A172 (cell line): ENCODE data around the gene SYNCRIP. TPM values are rescaled to one million over a fixed set of nuclear protein-coding genes. Genes with fewer than 3 reads are reported as not detected.
"Not testable (repeated sequence)": the region's sequence is repeated elsewhere in the genome, so short reads cannot be mapped to it uniquely, and the experiment has no call there.

Source experiments
- DNase-seq: peaks from one replicate; pipeline ENCODE4 v3.0.0-alpha.2; 2015; ENCODE audit warnings: low spot score
- total RNA-seq: library from RNA; depleted of rRNA; stranded (reverse); fragments of >200 nt; shearing (Covaris generic); gene quantifications from 2 replicates; pipeline ENCODE4 v1.2.3, GENCODE V29; 2014; rRNA removed

The SYNCRIP gene
- 124 and 148 TPM in 2 replicates for total RNA-seq

DNA sequence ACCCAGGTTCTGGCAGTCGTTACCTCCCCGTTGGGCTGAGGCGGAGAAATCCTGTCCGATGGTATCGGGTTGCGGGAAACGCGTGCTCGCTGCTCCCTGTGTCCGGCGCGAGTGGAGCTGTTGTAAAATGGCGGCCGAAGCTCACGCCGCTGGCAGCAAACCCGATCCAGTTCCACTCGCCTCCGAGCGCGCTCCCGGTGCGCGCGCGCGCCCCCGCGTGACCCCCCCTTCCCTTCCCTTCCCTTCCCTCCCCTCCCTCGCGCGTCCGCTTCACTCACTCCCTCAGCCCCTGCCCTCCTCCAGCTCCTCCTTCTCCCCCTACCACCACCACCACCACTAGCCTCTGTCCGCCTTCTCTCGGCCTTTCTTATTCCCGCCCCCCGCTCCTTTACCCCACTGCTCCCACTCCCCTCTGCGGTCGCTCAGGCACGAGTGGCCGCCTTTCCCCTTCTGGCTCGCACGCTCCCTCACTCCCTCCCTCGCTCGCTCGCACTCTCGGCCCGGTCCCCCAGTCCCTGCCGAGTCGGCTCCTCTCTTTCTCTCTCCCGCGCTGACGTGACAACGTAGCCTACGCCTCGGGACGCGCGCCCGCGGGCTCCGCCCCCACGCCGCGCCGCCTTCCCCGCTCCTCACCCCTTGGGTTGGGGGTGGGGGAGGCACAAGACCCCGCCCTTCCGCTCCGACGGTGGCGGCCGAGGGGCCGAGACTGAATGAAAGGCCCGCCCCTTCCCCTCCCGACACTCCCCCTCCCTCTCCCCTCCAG lies at the start of gene SYNCRIP:
Gene SYNCRIP, minus strand, starts transcription at position 113 of the 763 bp plus-strand sequence. CDS start 1,447 bp downstream, outside the sequence.
- DNase-seq: peak; percentile 94

DNA sequence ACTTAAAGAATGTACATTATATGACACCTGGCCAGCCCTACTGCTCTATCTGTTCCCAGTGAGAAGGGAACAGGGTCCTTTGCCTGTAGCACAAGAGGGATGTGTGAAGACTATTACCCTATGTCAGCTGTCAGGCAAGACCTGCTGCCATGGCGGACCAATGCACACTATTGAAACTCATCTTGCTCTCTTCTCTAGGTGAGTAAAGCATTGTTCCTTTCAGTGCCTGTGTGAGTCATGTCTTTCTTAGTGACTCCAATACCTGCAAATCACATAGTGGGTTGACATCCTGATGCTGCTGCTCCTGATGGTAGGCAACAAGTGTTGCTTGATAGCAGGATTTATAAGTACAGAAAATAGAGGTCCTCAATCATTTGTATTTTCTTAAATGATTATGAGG lies 48.8 kb upstream of the SYNCRIP start:
- DNase-seq: no peak

GRCh38 chr6:85690071-85690470 lies 47.4 kb upstream of the SYNCRIP start:
- no peak for DNase-seq

- no peak for DNase-seq
These were observed 43.0 kb upstream of the SYNCRIP start for GRCh38 chr6:85685713-85686112.

DNA sequence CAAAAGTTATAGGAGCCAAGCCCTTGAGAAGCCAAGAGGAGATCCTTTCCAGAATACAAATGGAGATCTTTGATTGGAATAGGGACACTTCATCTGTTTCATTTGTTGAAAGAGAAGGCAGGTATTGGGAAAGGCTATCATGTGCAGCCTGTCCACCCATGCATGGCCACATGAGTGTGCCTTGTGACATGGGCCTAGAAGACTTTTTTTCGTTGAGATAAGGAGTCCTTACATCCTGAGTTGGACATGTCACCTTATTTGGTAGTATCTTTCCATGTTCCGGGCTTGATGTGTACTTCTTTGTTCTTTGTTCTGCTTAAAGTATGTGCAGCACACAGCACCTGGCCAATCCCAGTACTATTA lies 42.1 kb upstream of the SYNCRIP start:
- no peak for DNase-seq

DNA sequence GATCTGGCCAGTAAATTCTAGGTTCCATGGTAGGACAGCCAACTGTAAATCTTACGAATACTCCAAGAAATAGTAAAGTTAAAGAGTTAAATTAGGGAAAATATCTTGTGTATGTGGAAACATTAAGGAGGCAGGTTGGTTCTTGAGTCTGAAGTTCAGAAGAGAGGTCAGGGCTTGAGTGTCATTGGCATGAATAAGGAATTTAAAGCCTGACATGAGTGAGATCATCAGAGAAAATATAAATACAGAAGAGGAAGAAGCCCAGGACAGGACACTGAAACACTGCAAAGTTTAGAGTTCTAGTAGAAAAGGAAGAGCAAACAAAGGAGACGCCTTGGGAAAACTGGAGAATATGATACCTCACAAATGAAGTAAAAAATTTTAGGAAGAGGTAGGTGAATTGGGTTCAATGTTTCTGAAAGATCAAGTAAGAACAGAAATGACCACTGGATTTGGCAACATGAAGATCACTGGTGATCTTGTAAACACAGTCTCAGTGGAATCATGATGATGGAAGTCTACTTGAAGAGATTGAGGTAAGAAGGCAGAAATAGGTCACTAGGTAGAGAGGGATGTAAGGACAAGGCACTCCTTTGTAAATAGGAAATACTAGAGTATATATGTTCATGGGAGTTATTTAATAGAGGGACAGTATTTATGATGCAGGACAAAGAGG lies 41.6 kb upstream of the SYNCRIP start:
- DNase-seq: no peak

- not testable (repeated sequence) for DNase-seq
These were observed 39.2 kb upstream of the SYNCRIP start for GRCh38 chr6:85681899-85682298.

- no peak for DNase-seq
These were observed 37.7 kb upstream of the SYNCRIP start for GRCh38 chr6:85680388-85680787.

DNA sequence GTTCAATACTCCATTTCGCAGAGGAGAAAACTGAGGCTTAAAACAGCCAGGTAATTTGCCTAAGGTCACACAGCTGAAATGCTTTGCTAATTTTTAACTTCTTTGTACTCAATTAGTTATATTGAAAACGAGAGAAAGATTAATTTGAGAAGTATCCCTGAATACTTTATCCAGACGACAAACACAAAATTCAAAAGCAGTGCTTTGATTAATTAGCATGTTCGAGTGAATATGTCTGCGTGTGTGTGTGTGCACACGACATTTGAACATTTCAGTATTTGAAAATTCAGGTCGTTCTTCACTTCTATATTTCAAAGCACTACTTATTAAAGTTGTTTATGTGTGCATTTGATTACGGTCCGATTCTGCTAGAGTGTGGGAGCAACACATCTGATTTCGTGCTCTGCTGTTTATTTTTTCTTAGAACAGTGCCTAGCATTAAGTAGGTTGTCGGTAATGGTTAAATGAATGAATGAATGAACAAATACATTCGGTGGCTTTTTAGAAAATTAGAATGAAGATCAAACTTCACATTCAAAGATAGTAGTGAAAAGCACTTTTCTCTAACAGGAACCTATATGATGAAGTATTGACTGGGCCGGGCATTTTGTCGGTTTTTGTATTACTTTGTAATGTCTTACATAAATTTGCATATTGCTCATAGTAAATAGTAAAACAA lies 36.9 kb upstream of the SYNCRIP start:
- no peak for DNase-seq

- peak; percentile 95 for DNase-seq
These were observed 36.1 kb upstream of the SYNCRIP start for GRCh38 chr6:85678602-85679444.

DNA sequence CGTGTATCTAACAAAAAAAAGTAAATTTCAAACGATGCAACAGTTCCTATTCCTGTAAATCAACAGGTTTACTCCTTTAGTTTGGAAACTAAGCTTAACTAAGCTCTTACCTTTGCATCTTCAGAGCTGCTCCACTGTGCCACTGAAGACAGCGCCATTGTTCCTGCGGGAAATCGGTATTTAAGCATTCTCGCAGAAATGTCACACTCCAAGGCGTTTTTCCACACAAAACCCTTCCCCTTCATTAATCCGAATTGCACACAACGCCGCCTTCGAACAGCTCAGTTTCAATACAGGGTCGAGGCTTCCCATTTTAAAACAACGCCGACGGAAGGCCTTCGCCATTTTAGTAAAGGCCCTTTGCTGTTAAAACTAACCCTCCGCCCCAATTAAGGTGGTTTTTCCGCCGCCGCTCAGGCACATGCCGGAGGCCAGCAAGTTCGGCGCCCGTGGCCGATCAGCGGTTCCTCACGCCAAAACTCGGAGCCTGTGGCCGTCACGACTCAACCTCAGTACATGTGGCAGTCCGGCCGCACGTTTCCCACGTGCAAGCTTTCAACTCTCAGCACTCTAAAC lies 35.4 kb upstream of the SYNCRIP start:
- DNase-seq: no peak

DNA sequence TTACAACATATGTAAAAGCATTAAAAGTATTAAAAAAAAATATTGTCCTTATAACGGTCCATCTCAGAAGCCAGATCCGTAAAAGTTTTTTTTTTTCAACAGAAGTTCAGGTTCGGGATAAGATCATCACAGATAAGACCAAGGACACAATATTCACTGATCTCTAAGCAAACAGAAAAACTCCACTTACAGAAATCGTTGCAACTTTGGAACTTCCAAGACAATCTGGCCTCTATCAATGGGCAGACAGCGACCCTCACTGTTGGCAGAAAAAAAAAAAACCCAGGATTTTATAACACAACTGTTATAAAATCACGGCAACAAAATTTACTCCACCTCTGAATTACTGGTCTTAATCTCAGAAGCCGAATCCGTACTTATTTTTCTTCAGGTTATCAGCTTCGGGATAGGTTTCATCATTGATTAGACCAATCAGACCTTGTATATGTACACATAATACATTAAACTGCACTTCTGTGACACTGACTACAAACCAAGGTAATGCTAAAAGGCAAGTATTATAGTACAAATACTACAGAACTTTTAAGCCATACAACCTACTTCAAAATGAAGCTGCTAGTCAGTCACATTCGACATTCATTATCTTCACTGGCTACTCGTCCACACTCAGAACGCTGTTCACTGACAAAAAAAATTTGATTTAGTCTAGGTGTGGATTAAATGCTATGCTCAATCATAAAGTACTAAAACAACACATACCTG lies 34.7 kb upstream of the SYNCRIP start:
- no peak for DNase-seq

DNA sequence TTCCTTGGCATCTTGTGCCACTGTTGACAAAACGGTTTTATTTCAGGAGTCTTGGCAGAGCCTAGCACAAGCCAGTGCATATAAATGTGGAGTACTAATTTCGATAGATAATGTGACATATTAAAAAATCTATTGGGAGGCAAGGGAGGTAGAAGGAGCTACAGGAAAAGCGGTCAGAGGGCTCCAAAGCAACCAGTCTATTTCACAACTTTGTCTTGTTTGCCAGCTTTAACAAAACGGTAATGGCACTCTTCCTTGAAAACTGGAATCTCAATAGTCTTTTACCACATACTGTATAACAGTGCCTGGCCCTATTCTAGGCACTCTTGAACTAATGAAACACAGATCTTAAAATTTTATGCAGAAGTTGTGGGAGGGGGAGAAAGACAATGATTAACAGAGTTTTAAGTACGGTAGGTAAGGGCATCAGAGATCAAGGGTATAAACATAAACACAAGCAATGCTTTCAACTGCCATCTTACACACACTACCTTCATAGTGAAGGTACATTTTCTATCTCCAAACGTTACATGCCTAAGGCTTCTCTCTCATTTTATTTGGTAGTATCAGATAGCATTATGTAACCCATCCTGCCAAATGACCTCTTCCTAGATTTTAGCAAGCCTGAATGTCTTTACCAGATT lies 33.5 kb upstream of the SYNCRIP start:
- DNase-seq: no peak

GRCh38 chr6:85675030-85675819 lies 32.5 kb upstream of the SYNCRIP start:
- DNase-seq: peak; percentile 71

- no peak for DNase-seq
These were observed 31.9 kb upstream of the SYNCRIP start for GRCh38 chr6:85674604-85675003.

DNA sequence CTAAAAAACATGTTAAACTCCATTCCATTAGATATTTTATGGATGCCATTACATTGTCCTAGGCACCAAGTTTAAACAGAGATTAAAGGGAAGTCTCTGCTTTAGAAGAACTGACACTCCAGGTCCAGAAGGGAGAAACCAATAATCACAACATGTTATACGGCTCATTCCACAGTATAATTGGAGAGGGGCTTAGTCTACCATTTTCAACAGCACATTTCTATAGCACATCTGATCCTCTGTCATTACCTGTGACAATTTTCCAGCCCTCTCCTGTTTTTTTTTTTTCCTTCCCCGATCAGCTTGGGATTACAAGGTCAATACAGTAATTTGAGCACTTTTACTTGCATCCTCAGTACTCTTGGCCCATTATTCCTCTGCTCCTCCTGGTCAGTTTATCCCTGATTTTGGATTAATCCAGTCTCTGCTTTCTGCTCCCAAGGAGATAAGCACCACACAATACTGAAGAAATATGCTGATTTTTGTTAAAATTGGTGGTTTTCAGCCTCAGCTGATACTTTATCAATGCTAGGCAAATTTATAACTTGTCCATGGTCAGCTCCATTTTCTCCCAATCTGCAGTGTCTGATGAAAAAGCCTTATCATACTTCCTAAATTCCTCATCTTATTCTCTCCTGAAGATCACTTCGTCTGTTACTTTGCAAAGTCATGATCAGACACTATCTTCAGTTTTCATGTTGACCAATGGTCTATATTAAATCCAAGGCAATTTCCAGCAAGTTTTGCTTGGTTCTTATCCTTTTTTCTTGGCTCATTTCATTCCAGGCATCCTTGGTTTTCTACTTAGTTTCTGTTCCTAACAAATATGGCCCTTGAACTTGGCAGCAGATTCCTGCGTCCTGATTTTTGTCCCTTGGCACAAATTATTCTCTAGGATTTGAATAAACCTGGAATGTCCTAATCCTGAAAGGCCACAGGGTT lies 30.8 kb upstream of the SYNCRIP start:
- no peak for DNase-seq

- no peak for DNase-seq
These were observed 29.9 kb upstream of the SYNCRIP start for GRCh38 chr6:85672623-85673022.

DNA sequence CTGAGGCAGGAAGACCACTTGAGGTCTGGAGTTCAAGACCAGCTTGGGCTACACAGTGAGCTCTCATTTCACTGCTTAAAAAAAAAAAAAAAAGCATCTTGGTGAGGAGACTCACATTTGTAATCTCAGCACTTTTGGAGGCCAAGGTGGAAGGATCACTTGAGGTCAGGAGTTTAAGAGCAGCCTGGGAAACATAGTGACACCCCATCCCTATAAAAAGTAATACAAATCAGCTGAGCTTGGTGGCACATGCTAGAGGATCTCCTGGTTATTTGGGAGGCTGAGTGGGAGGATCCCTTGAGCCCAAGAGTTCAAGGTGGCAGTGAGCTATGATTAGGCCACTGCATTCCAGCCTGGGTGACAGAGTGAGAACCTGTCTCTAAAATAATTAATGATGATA lies 29.4 kb upstream of the SYNCRIP start:
- DNase-seq: no peak
